Measurements from ENCODE around the gene TMEM106A. TPM values are rescaled to one million over a fixed set of nuclear protein-coding genes. Genes with fewer than 3 reads are reported as not detected.
"Not testable (repeated sequence)": the region's sequence is repeated elsewhere in the genome, so short reads cannot be mapped to it uniquely, and the experiment has no call there.

TMEM106A gene
- total RNA-seq, 1 donor from 2014 or later: 12.6 TPM

GRCh38 chr17:43193251-43193650 lies 18.4 kb upstream of the TMEM106A start:
- Mint-ChIP-seq H3K4me1 (no peaks in the 10 kb centered on the region), H3K36me3 (peaks cover 59% of the 10 kb centered on the region), H3K27me3 (ENCODE audit: low read depth) (no peaks in the 10 kb centered on the region), H3K9me3 (no peaks in the 10 kb centered on the region), H3K4me3 (no peak overlapping the region), H3K27ac (no peak overlapping the region)
- no peak for DNase-seq (ENCODE audit: low spot score in 2 of 2, unreplicated experiment in 2 of 2)
- no peak for TF ChIP-seq CTCF (IDR thresholded peaks at IDR 0.05; ENCODE audit: unreplicated experiment)

- Mint-ChIP-seq H3K27me3 (ENCODE audit: low read depth) (no peaks in the 10 kb centered on the region), H3K4me3 (no peak overlapping the region), H3K36me3 (peaks cover 50% of the 10 kb centered on the region), H3K27ac (no peak overlapping the region), H3K4me1 (no peaks in the 10 kb centered on the region), H3K9me3 (no peaks in the 10 kb centered on the region)
- no peak for TF ChIP-seq CTCF (IDR thresholded peaks at IDR 0.05; ENCODE audit: unreplicated experiment)
- DNase-seq (ENCODE audit: low spot score in 2 of 2, unreplicated experiment in 2 of 2): no peak
These were observed 12.0 kb upstream of the TMEM106A start for GRCh38 chr17:43199633-43200032.

- no peaks in the 10 kb centered on the region for H3K27me3 Mint-ChIP-seq (ENCODE audit: low read depth)
- no peak overlapping the region for H3K4me3 Mint-ChIP-seq
- H3K4me1 Mint-ChIP-seq: no peaks in the 10 kb centered on the region
- no peaks in the 10 kb centered on the region for H3K9me3 Mint-ChIP-seq
- DNase-seq (ENCODE audit: low spot score in 2 of 2, unreplicated experiment in 2 of 2): no peak
- H3K36me3 Mint-ChIP-seq: peaks cover 47% of the 10 kb centered on the region
- no peak overlapping the region for H3K27ac Mint-ChIP-seq
- TF ChIP-seq CTCF (IDR thresholded peaks at IDR 0.05; ENCODE audit: unreplicated experiment): no peak
These were observed 11.5 kb upstream of the TMEM106A start for GRCh38 chr17:43200127-43200526.

GRCh38 chr17:43203013-43203412 lies 8.7 kb upstream of the TMEM106A start:
- Mint-ChIP-seq H3K36me3 (peaks cover 42% of the 10 kb centered on the region), H3K27ac (peak overlapping the region; percentile 9)
- H3K9me3 Mint-ChIP-seq; H3K4me1 Mint-ChIP-seq; DNase-seq (ENCODE audit: low spot score in 2 of 2, unreplicated experiment in 2 of 2); H3K27me3 Mint-ChIP-seq (ENCODE audit: low read depth); H3K4me3 Mint-ChIP-seq: not testable (repeated sequence)

GRCh38 chr17:43210576-43210975 lies 1.1 kb upstream of the TMEM106A start:
- no peak for TF ChIP-seq CTCF (IDR thresholded peaks at IDR 0.05; ENCODE audit: unreplicated experiment)
- no peak for DNase-seq (ENCODE audit: low spot score in 2 of 2, unreplicated experiment in 2 of 2)
- Mint-ChIP-seq H3K4me3 (peak overlapping the region; percentile 93), H3K9me3 (no peaks in the 10 kb centered on the region), H3K27ac (peak overlapping the region; percentile 93), H3K4me1 (peaks cover 20% of the 10 kb centered on the region), H3K27me3 (ENCODE audit: low read depth) (no peaks in the 10 kb centered on the region), H3K36me3 (peaks cover 16% of the 10 kb centered on the region)

GRCh38 chr17:43211123-43211479 lies 574 bp upstream of the TMEM106A start:
- Mint-ChIP-seq H3K27me3 (ENCODE audit: low read depth) (no peaks in the 10 kb centered on the region), H3K4me3 (peak overlapping the region; percentile 93), H3K27ac (peak overlapping the region; percentile 93), H3K36me3 (peaks cover 14% of the 10 kb centered on the region), H3K4me1 (peaks cover 20% of the 10 kb centered on the region), H3K9me3 (no peaks in the 10 kb centered on the region)
- no peak for TF ChIP-seq CTCF (IDR thresholded peaks at IDR 0.05; ENCODE audit: unreplicated experiment)
- DNase-seq (ENCODE audit: low spot score in 2 of 2, unreplicated experiment in 2 of 2): no peak
